ENCODE data around the gene PCDHGA1.

PCDHGA1 gene

GRCh38 chr5:141547921-141548320, 217.6 kb downstream of the PCDHGA1 start:
- DNase-seq = no peak

DNA sequence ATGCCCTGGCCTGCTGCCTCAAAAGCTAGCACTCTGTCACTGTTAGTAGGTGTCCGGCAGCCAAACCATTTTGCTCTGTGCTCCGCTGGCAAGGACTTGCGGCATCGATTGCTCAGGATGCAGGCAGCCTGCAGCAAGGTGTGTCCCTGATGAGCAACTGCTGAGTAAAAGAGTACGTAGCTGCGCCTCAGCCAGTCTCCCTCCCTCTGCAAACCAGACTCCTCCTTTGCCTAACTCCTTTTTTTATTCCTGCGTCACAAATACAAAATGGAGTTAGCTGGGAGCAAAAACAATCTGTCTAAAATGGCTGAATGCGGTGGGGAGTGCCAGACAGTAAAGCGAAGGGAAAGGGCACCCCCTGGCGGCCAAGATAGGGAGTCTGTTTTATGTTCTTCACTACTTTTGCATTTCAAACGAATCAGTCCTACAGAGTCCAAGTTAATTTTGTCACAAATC, 227.4 kb downstream of the PCDHGA1 start:
- DNase-seq = no peak

GRCh38 chr5:141558150-141558549, 227.8 kb downstream of the PCDHGA1 start:
- DNase-seq = no peak

- DNase-seq = no peak
These were observed 229.1 kb downstream of the PCDHGA1 start for GRCh38 chr5:141559461-141559860.

- peak; percentile 42 for DNase-seq
These were observed 229.8 kb downstream of the PCDHGA1 start for GRCh38 chr5:141560151-141560550.

GRCh38 chr5:141560725-141561483, 230.6 kb downstream of the PCDHGA1 start:
- peak; percentile 79 for DNase-seq
